GM12875 (cell line): ENCODE measurements around the gene PASD1.
"Not testable (repeated sequence)": the region's sequence is repeated elsewhere in the genome, so short reads cannot be mapped to it uniquely, and the experiment has no call there.

Source experiments
- H3K4me3 ChIP-seq: one replicate; pipeline ENCODE4 v1.5.1; 2011; ENCODE audit warnings: low read depth, low read length, control low read depth
- TF ChIP-seq, protein P1 (sequence below): IDR thresholded peaks from 2 replicates; pipeline ENCODE4 v1.5.1; 2011; ENCODE audit warnings: low read depth, mild to moderate bottlenecking, control low read depth, inconsistent platforms, low read length, moderate library complexity, borderline replicate concordance; ENCODE audit not compliant: insufficient read depth

PASD1 gene

GRCh38 chrX:151687635-151688034 is 124.2 kb downstream of the PASD1 start:
- TF ChIP-seq, protein P1, sequence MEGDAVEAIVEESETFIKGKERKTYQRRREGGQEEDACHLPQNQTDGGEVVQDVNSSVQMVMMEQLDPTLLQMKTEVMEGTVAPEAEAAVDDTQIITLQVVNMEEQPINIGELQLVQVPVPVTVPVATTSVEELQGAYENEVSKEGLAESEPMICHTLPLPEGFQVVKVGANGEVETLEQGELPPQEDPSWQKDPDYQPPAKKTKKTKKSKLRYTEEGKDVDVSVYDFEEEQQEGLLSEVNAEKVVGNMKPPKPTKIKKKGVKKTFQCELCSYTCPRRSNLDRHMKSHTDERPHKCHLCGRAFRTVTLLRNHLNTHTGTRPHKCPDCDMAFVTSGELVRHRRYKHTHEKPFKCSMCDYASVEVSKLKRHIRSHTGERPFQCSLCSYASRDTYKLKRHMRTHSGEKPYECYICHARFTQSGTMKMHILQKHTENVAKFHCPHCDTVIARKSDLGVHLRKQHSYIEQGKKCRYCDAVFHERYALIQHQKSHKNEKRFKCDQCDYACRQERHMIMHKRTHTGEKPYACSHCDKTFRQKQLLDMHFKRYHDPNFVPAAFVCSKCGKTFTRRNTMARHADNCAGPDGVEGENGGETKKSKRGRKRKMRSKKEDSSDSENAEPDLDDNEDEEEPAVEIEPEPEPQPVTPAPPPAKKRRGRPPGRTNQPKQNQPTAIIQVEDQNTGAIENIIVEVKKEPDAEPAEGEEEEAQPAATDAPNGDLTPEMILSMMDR: no peak

GRCh38 chrX:151688695-151689094 is 125.2 kb downstream of the PASD1 start:
- no peak overlapping the region for H3K4me3 ChIP-seq
- TF ChIP-seq, protein P1: no peak

More at GRCh38 chrX:151687635-151688034, 124.2 kb downstream of the PASD1 start:
- no peak overlapping the region for H3K4me3 ChIP-seq

- H3K4me3 ChIP-seq: no peak overlapping the region
- TF ChIP-seq, protein P1: no peak
These were observed 129.3 kb downstream of the PASD1 start for GRCh38 chrX:151692825-151693224.

DNA sequence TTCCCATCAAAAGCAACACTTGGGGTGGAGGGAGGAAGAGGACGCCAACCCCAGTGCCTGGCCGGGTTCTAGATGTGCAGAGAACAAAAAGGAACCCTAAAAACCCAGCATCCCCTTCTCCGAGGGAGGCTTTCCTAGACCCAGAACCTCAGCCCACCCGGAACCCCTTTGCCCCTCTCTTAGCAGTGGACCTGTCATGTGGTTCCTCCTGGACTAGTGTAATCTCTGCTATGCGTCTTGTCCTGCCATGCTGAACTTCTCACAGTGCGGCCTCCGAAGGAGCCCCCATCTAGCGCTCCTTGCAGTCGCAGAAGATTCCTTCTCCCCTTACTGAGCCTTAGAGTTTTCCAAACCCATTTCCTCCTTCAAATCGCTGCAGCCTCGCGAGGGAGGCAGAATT is 130.6 kb downstream of the PASD1 start:
- TF ChIP-seq, protein P1: no peak
- H3K4me3 ChIP-seq: no peak overlapping the region

DNA sequence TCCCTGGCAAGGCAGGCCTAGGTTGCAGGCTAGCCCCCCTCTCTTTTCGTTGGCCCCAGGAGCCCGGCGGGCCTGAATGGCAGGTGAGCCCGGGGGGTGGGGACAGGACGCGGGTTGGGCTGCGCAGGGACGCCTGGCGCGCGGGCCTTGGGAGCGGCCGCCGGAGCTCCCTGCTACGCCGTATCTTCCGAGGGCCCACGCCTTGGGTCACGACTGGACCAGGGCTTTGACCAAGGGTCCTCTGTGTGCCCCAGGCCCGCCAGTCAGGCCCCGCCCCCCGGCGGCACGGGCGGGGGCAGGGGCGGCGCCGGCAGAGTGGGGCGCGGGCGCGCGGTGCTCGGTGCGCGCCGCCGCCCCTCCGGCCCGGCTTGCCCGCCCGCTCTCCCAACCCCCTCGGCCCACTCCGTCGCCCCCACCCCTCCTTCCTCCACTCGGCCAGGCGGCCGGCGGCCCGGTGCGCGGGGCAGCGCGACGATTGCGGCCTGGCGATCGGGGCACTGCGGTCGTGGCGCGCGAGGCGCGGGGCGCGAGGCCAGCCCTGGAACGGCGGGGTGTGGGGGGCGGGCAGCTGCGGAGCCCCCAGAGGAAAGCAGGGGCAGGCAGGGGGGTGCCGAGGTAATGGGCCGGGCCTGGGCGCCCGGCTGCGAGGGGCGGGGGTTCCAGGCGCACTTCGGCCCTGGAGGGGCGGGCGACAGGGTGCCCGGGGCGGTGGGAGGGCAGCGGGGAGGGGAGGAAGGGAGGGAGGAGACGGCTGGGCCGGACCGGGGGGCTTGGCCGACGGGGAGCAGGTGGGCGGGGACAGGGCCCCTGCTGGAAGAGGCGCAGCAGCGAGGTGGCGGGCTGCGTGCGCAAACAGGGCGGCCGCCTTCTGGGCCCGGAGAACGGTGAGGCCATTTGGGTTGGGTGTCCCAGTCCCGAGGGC is 131.4 kb downstream of the PASD1 start, which contains the start of gene PRRG3:
TSS of gene PRRG3 (plus strand) at position 798 of the 922 bp plus-strand sequence. CDS start 3,357 bp downstream, outside the sequence.
- H3K4me3 ChIP-seq: no peak within 1 kb of the TSS
- TF ChIP-seq, protein P1: no peak

DNA sequence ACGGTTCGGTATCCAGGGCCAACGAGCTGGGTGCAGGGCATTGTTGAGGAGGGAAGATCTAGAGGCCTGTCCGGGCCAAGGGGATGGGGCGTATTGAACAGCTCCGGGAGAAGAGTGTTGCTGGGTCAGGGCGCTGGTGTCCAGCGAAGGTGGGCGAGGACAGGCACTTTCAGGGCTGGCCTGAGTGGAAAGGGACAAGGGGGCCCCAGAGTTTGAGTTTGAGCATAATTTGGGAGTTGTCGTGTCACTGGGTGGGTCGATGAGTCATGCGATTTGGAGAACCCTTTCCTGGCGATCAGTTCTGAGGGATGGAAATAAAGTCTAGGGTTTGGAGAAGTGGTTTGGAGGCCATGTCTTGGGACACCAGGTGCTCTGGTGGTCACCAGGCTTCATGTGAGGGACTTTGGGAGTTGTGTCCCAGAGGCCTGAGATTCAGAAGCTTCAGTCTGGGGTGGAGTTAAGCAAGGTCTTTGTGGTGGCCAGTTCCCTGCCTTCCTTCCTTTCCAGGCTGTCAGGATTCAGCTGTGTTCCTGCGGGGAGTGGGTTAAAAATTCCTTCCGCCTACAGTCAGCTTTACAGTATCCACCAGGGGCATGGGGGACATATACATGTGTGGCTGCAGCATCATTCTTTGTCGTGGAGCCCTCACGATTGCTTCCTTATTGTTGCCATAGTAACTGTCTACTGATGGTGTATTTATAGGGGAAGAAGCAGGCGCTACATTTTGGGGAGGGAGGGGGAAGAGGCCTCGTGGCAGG is 132.3 kb downstream of the PASD1 start:
- no peak overlapping the region for H3K4me3 ChIP-seq
- TF ChIP-seq, protein P1: no peak

GRCh38 chrX:151697082-151697481 is 133.6 kb downstream of the PASD1 start:
- not testable (repeated sequence) for H3K4me3 ChIP-seq
